WTC11 (cell line): ENCODE results near the gene COG6. TPM values are rescaled to one million over a fixed set of nuclear protein-coding genes. Genes with fewer than 3 reads are reported as not detected.

Source experiments
- ATAC-seq: fragments of 200-7000 bp; cut with Tn5 transposase; 2 replicates; pipeline ENCODE4 v1.10.0; 2021; ENCODE audit warnings: mild to moderate bottlenecking, moderate library complexity
- CTCF ChIA-PET: fragments of 300-600 bp; sonication (Branson Sonifier 250); formaldehyde crosslinking; loops from one replicate; lab custom pipeline; 2021; ENCODE audit warnings: antibody characterized with exemption; lab: Charles Lee
- POLR2A ChIA-PET: fragments of 350-600 bp; sonication (Branson Sonifier 250); formaldehyde crosslinking; loops from one replicate; lab custom pipeline; 2021; ENCODE audit warnings: antibody characterized with exemption; lab: Charles Lee
- DNase-seq: peaks from one replicate; pipeline ENCODE4 v3.0.0; 2021; ENCODE audit warnings: low spot score
- H3K27ac Mint-ChIP-seq: 2 replicates; pipeline ENCODE4 v1.8.0; 2021; ENCODE audit warnings: mixed read lengths
- H3K27me3 Mint-ChIP-seq: 2 replicates; pipeline ENCODE4 v1.8.0; 2021; ENCODE audit warnings: low read depth, mild to moderate bottlenecking, moderate library complexity, mixed read lengths
- H3K36me3 Mint-ChIP-seq: 2 replicates; pipeline ENCODE4 v1.8.0; 2021; ENCODE audit warnings: mixed read lengths
- H3K4me1 Mint-ChIP-seq: 2 replicates; pipeline ENCODE4 v1.8.0; 2022; ENCODE audit warnings: mixed read lengths
- H3K4me3 Mint-ChIP-seq: 2 replicates; pipeline ENCODE4 v1.8.0; 2021; ENCODE audit warnings: mild to moderate bottlenecking, moderate library complexity, mixed read lengths
- H3K9me3 Mint-ChIP-seq: 2 replicates; pipeline ENCODE4 v1.8.0; 2021; ENCODE audit warnings: mixed read lengths
- KAT7 ChIP-seq: sonication (generic); formaldehyde crosslinking; IDR thresholded peaks from 2 replicates; pipeline ENCODE4 v1.8.1; 2023; ENCODE audit warnings: missing genetic modification reagents, mild to moderate bottlenecking, borderline replicate concordance
- RELA ChIP-seq: sonication (generic); formaldehyde crosslinking; IDR thresholded peaks from 2 replicates; pipeline ENCODE4 v1.8.1; 2022; ENCODE audit warnings: missing genetic modification reagents, mild to moderate bottlenecking, borderline replicate concordance
- SOX15 ChIP-seq: fragments of 250-450 bp; sonication (Bioruptor Pico); IDR thresholded peaks from 2 replicates; pipeline ENCODE4 v1.9.0; 2021; ENCODE audit warnings: mild to moderate bottlenecking
- TEAD1 ChIP-seq: sonication (generic); formaldehyde crosslinking; IDR thresholded peaks from 2 replicates; pipeline ENCODE4 v1.8.0; 2022; ENCODE audit warnings: mild to moderate bottlenecking, missing genetic modification reagents
- TEAD4 ChIP-seq: sonication (generic); formaldehyde crosslinking; IDR thresholded peaks from 2 replicates; pipeline ENCODE4 v1.8.0; 2022; ENCODE audit warnings: mild to moderate bottlenecking, missing genetic modification reagents
- ZNF121 ChIP-seq: sonication (generic); formaldehyde crosslinking; IDR thresholded peaks from 2 replicates; pipeline ENCODE4 v1.8.0; 2023; ENCODE audit warnings: missing genetic modification reagents
- ZNF396 ChIP-seq: fragments of 250-450 bp; sonication (Bioruptor Pico); IDR thresholded peaks from 2 replicates; pipeline ENCODE4 v1.8.0; 2021; ENCODE audit warnings: mild to moderate bottlenecking, moderate library complexity, borderline replicate concordance
- microRNA-seq: library from miRNA; unstranded; fragments of <30 nt; microRNA quantifications from one replicate; pipeline ENCODE4 v1.2.0, GENCODE V29; 2022; ENCODE audit warnings: borderline number of aligned reads
- total RNA-seq: library from RNA; stranded (reverse); gene quantifications from 3 replicates; pipeline ENCODE4 v1.2.3, GENCODE V29; 2021
- TF ChIP-seq, protein P1 (sequence below): sonication (generic); formaldehyde crosslinking; IDR thresholded peaks from 2 replicates; pipeline ENCODE4 v1.8.1; 2022; ENCODE audit warnings: low read depth, missing genetic modification reagents, borderline replicate concordance
- TF ChIP-seq, protein P2 (sequence below): fragments of 250-450 bp; sonication (Bioruptor Pico); IDR thresholded peaks from 2 replicates; pipeline ENCODE4 v2.1.2; 2022; ENCODE audit warnings: mild to moderate bottlenecking, moderate library complexity
- TF ChIP-seq, protein P3 (sequence below): sonication (generic); formaldehyde crosslinking; conservative IDR thresholded peaks from 2 replicates; pipeline ENCODE4 v1.8.1; 2023; ENCODE audit warnings: mild to moderate bottlenecking, low read depth, missing genetic modification reagents, moderate library complexity

Gene COG6
- total RNA-seq, 1 experiment from 2014 or later, result 23.0 TPM

DNA sequence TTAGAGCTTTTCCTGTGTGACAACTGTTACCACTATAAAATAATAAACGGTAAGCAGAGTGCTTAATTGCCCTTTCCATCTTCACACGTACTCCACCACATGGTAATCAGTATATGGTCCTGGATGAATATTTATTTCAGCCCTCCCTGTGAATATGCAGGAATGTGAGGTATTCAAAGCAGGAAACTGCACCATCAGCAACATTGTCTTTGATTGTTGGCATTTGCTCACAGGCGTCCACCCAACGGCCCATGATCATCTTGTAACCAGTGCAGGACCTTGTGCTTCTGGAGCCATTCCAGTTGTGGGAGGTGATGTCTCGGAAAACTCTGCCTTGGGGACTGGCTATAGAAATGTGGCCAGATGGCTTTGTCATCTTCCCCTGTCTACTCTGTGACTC is 132.6 kb downstream of the COG6 start:
- Mint-ChIP-seq H3K4me1 (peaks cover 35% of the 10 kb centered on the region), H3K4me3 (no peak overlapping the region), H3K27me3 (peaks cover 2% of the 10 kb centered on the region; the same call in 1 of the 2 replicates), H3K9me3 (peaks cover 45% of the 10 kb centered on the region), H3K27ac (no peak overlapping the region), H3K36me3 (peaks cover 34% of the 10 kb centered on the region)
- TF ChIP-seq TEAD1 (peak; percentile 95; the same call in 1 of the 2 replicates), TEAD4 (CRISPR knock-in tag) (0 out of 2 replicates have a peak, but pooled peaks have one; percentile 20), RELA (CRISPR knock-in tag) (no peak)
- TF ChIP-seq, protein P1, sequence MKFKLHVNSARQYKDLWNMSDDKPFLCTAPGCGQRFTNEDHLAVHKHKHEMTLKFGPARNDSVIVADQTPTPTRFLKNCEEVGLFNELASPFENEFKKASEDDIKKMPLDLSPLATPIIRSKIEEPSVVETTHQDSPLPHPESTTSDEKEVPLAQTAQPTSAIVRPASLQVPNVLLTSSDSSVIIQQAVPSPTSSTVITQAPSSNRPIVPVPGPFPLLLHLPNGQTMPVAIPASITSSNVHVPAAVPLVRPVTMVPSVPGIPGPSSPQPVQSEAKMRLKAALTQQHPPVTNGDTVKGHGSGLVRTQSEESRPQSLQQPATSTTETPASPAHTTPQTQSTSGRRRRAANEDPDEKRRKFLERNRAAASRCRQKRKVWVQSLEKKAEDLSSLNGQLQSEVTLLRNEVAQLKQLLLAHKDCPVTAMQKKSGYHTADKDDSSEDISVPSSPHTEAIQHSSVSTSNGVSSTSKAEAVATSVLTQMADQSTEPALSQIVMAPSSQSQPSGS (CRISPR knock-in tag), result no peak
- TF ChIP-seq, protein P2, sequence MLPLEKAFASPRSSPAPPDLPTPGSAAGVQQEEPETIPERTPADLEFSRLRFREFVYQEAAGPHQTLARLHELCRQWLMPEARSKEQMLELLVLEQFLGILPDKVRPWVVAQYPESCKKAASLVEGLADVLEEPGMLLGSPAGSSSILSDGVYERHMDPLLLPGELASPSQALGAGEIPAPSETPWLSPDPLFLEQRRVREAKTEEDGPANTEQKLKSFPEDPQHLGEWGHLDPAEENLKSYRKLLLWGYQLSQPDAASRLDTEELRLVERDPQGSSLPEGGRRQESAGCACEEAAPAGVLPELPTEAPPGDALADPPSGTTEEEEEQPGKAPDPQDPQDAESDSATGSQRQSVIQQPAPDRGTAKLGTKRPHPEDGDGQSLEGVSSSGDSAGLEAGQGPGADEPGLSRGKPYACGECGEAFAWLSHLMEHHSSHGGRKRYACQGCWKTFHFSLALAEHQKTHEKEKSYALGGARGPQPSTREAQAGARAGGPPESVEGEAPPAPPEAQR (CRISPR knock-in tag), result 0 out of 2 replicates have a peak, but pooled peaks have one; percentile 63
- ATAC-seq (peak; percentile 77), DNase-seq (no peak)
- ChIA-PET CTCF (no interaction called here), POLR2A (no interaction called here)

DNA sequence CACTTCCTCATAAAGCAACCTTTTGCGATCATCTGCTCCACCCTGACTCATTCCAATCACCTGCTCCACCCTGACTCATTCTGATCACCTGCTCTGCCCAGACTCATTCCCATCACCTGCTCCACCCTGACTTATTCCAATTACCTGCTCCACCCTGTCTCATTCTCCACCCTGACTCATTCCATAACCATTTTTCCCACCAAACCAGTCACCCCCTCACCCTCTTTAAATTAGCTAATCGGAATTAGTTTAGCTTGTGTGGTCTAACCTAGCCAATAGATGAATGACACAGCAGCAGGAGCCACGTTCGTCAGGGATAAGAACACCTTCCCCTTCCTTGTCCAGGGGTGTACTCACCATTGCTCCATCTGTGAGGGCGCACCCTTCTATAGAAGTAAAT is 134.0 kb downstream of the COG6 start:
- Mint-ChIP-seq H3K4me3 (no peak overlapping the region), H3K9me3 (peaks cover 57% of the 10 kb centered on the region), H3K27me3 (peaks cover 2% of the 10 kb centered on the region; the same call in 1 of the 2 replicates), H3K4me1 (peaks cover 35% of the 10 kb centered on the region), H3K27ac (no peak overlapping the region; the same call in 1 of the 2 replicates), H3K36me3 (peaks cover 44% of the 10 kb centered on the region)
- ATAC-seq, result no peak
- CTCF ChIA-PET, result no interaction called here
- TF ChIP-seq, protein P3, sequence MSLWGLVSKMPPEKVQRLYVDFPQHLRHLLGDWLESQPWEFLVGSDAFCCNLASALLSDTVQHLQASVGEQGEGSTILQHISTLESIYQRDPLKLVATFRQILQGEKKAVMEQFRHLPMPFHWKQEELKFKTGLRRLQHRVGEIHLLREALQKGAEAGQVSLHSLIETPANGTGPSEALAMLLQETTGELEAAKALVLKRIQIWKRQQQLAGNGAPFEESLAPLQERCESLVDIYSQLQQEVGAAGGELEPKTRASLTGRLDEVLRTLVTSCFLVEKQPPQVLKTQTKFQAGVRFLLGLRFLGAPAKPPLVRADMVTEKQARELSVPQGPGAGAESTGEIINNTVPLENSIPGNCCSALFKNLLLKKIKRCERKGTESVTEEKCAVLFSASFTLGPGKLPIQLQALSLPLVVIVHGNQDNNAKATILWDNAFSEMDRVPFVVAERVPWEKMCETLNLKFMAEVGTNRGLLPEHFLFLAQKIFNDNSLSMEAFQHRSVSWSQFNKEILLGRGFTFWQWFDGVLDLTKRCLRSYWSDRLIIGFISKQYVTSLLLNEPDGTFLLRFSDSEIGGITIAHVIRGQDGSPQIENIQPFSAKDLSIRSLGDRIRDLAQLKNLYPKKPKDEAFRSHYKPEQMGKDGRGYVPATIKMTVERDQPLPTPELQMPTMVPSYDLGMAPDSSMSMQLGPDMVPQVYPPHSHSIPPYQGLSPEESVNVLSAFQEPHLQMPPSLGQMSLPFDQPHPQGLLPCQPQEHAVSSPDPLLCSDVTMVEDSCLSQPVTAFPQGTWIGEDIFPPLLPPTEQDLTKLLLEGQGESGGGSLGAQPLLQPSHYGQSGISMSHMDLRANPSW (CRISPR knock-in tag), result no peak
- TF ChIP-seq SOX15 (CRISPR knock-in tag) (no peak), ZNF121 (CRISPR knock-in tag) (no peak), KAT7 (CRISPR knock-in tag) (no peak), ZNF396 (CRISPR knock-in tag) (no peak)
- no peak for DNase-seq
- POLR2A ChIA-PET, result no interaction called here

Small RNAs within 50 kb of the gene (microRNA-seq; reads per million reads assigned to microRNA genes)
- gene MIR4305, result not detected

Other genes starting within 250 kb of the COG6 start
- 1.4 to 4.5 TPM (median 2.1 TPM) in 3 replicates for gene LHFPL6, start 52.5 kb upstream of the COG6 start, total RNA-seq